Measurements from ENCODE around the gene DLG2.

The DLG2 gene

DNA sequence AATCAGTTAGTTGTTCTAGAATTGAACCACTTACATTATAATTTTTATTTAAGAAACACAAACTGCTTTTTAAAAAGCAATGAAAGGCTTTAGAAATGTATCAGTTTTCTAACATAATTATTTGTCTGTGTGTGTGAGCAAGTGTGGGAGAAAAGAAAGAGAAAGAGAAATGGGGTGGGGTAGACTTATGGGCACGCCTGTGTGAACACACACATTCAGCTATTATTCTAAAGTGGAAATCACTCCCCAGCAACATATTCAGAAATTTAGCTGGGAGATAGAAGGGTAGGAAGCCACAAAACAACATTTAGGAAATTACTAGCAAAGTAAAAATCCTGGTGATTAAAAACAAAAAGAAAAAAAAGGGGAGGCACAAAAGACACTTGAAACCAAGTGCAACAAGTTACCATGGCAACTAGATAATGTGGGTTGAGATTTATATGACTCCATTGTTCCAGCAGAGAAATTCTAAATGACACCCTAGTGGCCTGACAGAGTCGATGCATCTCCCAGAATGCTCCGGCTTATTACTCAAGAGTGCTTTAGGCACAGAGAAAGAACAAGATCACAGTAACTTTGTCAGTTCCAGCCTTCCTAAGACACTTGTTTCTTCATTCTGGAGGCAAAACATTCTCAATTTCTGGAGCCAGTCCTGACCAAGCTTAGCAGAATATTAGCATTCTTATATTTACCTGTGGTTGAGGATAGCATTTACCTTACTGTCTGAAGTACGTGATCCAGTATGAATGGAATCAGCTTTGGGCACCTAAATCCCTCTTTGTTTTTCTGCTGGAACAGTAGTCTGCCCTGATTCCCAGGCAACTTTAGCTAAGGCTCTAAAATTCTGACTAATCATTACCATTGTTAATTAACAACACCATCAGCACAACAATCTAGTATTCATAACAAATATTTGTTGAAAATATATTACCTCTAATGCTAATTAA is 444.4 kb downstream of the DLG2 start:
- FAIRE-seq (no peak), DNase-seq (ENCODE audit: insufficient read length, low spot score) (no peak)
- TF ChIP-seq, protein P1, sequence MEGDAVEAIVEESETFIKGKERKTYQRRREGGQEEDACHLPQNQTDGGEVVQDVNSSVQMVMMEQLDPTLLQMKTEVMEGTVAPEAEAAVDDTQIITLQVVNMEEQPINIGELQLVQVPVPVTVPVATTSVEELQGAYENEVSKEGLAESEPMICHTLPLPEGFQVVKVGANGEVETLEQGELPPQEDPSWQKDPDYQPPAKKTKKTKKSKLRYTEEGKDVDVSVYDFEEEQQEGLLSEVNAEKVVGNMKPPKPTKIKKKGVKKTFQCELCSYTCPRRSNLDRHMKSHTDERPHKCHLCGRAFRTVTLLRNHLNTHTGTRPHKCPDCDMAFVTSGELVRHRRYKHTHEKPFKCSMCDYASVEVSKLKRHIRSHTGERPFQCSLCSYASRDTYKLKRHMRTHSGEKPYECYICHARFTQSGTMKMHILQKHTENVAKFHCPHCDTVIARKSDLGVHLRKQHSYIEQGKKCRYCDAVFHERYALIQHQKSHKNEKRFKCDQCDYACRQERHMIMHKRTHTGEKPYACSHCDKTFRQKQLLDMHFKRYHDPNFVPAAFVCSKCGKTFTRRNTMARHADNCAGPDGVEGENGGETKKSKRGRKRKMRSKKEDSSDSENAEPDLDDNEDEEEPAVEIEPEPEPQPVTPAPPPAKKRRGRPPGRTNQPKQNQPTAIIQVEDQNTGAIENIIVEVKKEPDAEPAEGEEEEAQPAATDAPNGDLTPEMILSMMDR (IDR thresholded peaks at IDR 0.05; ENCODE audit: insufficient read depth, missing control alignments): peak; percentile 19

DNA sequence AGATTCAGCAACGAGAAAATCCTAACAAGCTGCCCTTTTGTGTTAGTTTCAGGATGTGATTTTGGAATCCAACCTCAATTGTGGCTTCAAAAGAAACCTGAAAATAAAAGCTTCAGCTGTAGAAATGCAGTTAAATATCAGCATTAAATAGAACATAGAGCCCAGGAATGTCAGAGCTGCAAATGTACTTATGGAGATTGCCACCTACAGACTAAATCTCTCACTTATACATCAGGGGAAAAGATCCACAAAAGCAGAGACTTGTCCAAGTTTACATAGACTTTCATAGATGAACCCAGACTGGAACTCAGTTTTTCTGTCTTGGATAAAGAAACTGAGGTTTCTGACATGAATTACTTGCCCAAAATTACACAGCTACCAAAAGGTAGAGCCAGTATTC is 446.6 kb downstream of the DLG2 start:
- FAIRE-seq (no peak), DNase-seq (ENCODE audit: insufficient read length, low spot score) (no peak)
- TF ChIP-seq, protein P1 (IDR thresholded peaks at IDR 0.05; ENCODE audit: insufficient read depth, missing control alignments): no peak

DNA sequence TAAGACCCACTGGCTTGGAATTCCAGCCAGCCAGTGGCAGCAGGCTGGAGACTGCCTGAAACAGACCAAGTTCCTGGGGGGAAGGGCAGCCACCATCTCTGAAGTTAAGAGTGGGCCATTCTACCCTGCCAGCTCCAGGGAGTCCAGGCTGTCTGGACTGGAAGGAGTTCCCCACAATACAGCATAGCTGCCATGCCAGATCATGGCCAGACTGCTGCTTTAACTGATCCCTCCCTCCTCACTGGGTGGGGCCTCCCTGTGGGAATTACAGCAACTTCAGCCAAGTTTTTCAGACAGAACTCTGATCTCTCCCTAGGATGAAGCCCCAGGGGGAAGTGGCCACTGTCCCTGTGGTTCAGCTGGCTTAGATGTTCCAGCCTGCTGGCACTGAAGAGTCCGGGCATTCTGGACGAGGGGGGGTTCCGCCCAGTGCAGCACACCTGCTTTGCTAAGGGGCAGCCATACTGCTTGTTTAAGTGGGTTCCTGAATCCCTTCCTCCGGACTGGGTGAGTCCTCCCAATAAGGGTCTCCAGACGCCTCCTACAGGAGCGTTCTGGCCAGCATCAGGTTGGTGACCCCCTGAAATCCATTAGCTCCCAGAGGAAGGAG is 455.4 kb downstream of the DLG2 start:
- TF ChIP-seq, protein P1 (IDR thresholded peaks at IDR 0.05; ENCODE audit: insufficient read depth, missing control alignments): no peak
- FAIRE-seq: no peak
- DNase-seq (ENCODE audit: insufficient read length, low spot score): no peak

DNA sequence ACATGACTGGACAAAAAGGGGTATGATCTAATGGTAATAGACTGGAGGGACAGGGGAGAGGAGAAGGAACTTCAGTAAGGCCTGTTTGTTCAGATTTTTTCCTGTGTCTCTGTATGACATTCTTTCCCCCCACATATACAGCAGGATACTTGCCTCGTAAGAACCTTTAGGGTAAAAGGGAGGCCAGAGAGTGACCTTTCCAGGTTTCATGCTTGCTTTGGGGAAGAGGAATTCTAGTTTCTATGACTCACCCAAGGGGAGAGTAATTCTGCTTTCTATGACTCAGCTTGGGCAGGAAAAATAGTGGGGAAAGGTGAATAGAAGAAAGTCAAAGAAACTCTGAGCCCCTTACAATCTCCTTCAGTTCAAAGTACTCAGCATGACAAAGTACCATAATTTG is 457.0 kb downstream of the DLG2 start:
- TF ChIP-seq, protein P1 (IDR thresholded peaks at IDR 0.05; ENCODE audit: insufficient read depth, missing control alignments): no peak
- DNase-seq (ENCODE audit: insufficient read length, low spot score) (no peak), FAIRE-seq (no peak)

DNA sequence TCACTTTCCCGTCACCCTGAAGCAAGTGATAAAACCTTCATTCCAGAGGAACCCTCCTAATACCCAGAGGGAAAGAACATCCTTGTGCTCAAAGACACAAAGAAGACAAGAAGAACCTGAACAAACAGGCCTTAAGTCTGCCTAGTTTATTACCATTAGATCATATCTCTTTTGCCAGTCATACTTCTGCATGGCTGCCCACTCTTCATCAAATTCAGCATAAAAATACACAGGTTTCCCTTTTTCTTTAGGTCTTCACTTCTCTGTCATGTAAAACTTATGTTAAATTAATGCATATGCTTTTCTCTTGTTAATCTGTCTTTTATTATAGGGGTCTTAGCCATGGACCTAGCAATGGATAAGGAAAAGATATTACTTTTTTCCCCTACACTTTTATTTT is 459.7 kb downstream of the DLG2 start:
- FAIRE-seq (no peak), DNase-seq (ENCODE audit: insufficient read length, low spot score) (no peak)
- TF ChIP-seq, protein P1 (IDR thresholded peaks at IDR 0.05; ENCODE audit: insufficient read depth, missing control alignments): no peak

DNA sequence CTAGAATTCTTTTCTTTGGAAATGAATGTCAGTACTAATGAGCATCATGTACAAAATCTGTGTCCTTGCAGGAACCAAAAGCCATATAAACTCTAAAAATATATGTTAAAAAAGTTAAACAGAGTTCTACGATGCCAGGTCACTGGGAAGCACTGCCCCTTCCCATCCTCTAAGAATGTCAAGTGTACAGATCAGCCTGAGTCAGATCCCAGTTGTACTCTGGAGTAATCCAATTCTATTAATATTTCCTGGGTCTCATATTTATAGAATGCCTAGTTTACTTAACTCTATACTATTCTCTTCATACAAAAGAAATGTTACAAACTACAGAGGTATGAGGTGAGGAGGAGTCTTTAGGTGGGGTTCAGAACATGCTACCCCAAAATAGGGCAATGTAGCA is 460.1 kb downstream of the DLG2 start:
- FAIRE-seq: no peak
- no peak for DNase-seq (ENCODE audit: insufficient read length, low spot score)

More for the DNA sequence above, 460.1 kb downstream of the DLG2 start:
- TF ChIP-seq, protein P1 (IDR thresholded peaks at IDR 0.05; ENCODE audit: insufficient read depth, missing control alignments): no peak
